ENCODE results near the gene KLF12. TPM values are rescaled to one million over a fixed set of nuclear protein-coding genes. Genes with fewer than 3 reads are reported as not detected.

Gene KLF12
- polyA plus RNA-seq, 4 donors: 0.45 to 2.8 (median 0.78) TPM

GRCh38 chr13:74103970-74104555, 30.1 kb downstream of the KLF12 start:
- DNase-seq: peak in 1 of 2 donors; percentile 10
- Histone ChIP-seq H3K27me3 (ENCODE audit: control insufficient read depth in 3 of 3, insufficient read depth in 3 of 3, low read length in 3 of 3) (no peaks in the 10 kb centered on the region), H3K9me3 (ENCODE audit: control insufficient read depth in 2 of 2, insufficient read depth in 1 of 2, low read depth in 1 of 2, low read length in 1 of 2) (peaks cover 0 to 7% of the 10 kb centered on the region in 2 donors), H3K27ac (ENCODE audit: low read depth in 1 of 3, low read length in 2 of 3) (no peak overlapping the region), H3K36me3 (ENCODE audit: control insufficient read depth in 3 of 3, insufficient read depth in 2 of 3, low read depth in 1 of 3, low read length in 3 of 3) (no peaks in the 10 kb centered on the region), H3K4me3 (ENCODE audit: low read depth in 1 of 3, low read length in 3 of 3) (no peak overlapping the region), H3K4me1 (ENCODE audit: control insufficient read depth in 3 of 3, insufficient read depth in 2 of 3, low read depth in 1 of 3, low read length in 2 of 3) (no peaks in the 10 kb centered on the region)
- no peak for FAIRE-seq
- 6 to 52% (median 35%) methylated on average over 3 of the region's 3 CpGs for WGBS, 3 donors

GRCh38 chr13:74103196-74103595, 31.0 kb downstream of the KLF12 start:
- no peak for DNase-seq
- Histone ChIP-seq H3K27ac (ENCODE audit: low read depth in 1 of 3, low read length in 2 of 3) (no peak overlapping the region), H3K4me3 (ENCODE audit: low read depth in 1 of 3, low read length in 3 of 3) (no peak overlapping the region), H3K36me3 (ENCODE audit: control insufficient read depth in 3 of 3, insufficient read depth in 2 of 3, low read depth in 1 of 3, low read length in 3 of 3) (no peaks in the 10 kb centered on the region), H3K4me1 (ENCODE audit: control insufficient read depth in 3 of 3, insufficient read depth in 2 of 3, low read depth in 1 of 3, low read length in 2 of 3) (no peaks in the 10 kb centered on the region), H3K27me3 (ENCODE audit: control insufficient read depth in 3 of 3, insufficient read depth in 3 of 3, low read length in 3 of 3) (no peaks in the 10 kb centered on the region), H3K9me3 (ENCODE audit: control insufficient read depth in 2 of 2, insufficient read depth in 1 of 2, low read depth in 1 of 2, low read length in 1 of 2) (peaks cover 0 to 7% of the 10 kb centered on the region in 2 donors)
- 85 to 94% (median 92%) methylated on average over 6 of the region's 6 CpGs for WGBS, 3 donors
- FAIRE-seq: no peak

GRCh38 chr13:74102691-74103090, 31.5 kb downstream of the KLF12 start:
- H3K27ac ChIP-seq (ENCODE audit: low read depth in 1 of 3, low read length in 2 of 3): no peak overlapping the region
- H3K4me1 ChIP-seq (ENCODE audit: control insufficient read depth in 3 of 3, insufficient read depth in 2 of 3, low read depth in 1 of 3, low read length in 2 of 3): no peaks in the 10 kb centered on the region
- H3K27me3 ChIP-seq (ENCODE audit: control insufficient read depth in 3 of 3, insufficient read depth in 3 of 3, low read length in 3 of 3): no peaks in the 10 kb centered on the region
- 86 to 96% (median 93%) methylated on average over 1 of the region's 1 CpG for WGBS, 3 donors
- peaks cover 0 to 7% of the 10 kb centered on the region in 2 donors for H3K9me3 ChIP-seq (ENCODE audit: control insufficient read depth in 2 of 2, insufficient read depth in 1 of 2, low read depth in 1 of 2, low read length in 1 of 2)
- DNase-seq: no peak
- no peaks in the 10 kb centered on the region for H3K36me3 ChIP-seq (ENCODE audit: control insufficient read depth in 3 of 3, insufficient read depth in 2 of 3, low read depth in 1 of 3, low read length in 3 of 3)
- H3K4me3 ChIP-seq (ENCODE audit: low read depth in 1 of 3, low read length in 3 of 3): no peak overlapping the region
- no peak for FAIRE-seq

GRCh38 chr13:74101436-74101835, 32.8 kb downstream of the KLF12 start:
- H3K9me3 ChIP-seq (ENCODE audit: control insufficient read depth in 2 of 2, insufficient read depth in 1 of 2, low read depth in 1 of 2, low read length in 1 of 2): peaks cover 0 to 7% of the 10 kb centered on the region in 2 donors
- H3K4me1 ChIP-seq (ENCODE audit: control insufficient read depth in 3 of 3, insufficient read depth in 2 of 3, low read depth in 1 of 3, low read length in 2 of 3): no peaks in the 10 kb centered on the region
- no peak for DNase-seq
- FAIRE-seq: no peak
- no peaks in the 10 kb centered on the region for H3K27me3 ChIP-seq (ENCODE audit: control insufficient read depth in 3 of 3, insufficient read depth in 3 of 3, low read length in 3 of 3)
- WGBS, 3 donors: 73 to 94% (median 88%) methylated on average over 1 of the region's 1 CpG
- no peaks in the 10 kb centered on the region for H3K36me3 ChIP-seq (ENCODE audit: control insufficient read depth in 3 of 3, insufficient read depth in 2 of 3, low read depth in 1 of 3, low read length in 3 of 3)
- no peak overlapping the region for H3K4me3 ChIP-seq (ENCODE audit: low read depth in 1 of 3, low read length in 3 of 3)
- H3K27ac ChIP-seq (ENCODE audit: low read depth in 1 of 3, low read length in 2 of 3): no peak overlapping the region

GRCh38 chr13:74098077-74098476, 36.1 kb downstream of the KLF12 start:
- no peak for DNase-seq
- no peak overlapping the region for H3K27ac ChIP-seq (ENCODE audit: low read depth in 1 of 3, low read length in 2 of 3)
- WGBS, 3 donors: 56 to 92% (median 81%) methylated on average over 1 of the region's 1 CpG
- FAIRE-seq: no peak
- H3K27me3 ChIP-seq (ENCODE audit: control insufficient read depth in 3 of 3, insufficient read depth in 3 of 3, low read length in 3 of 3): no peaks in the 10 kb centered on the region
- H3K4me1 ChIP-seq (ENCODE audit: control insufficient read depth in 3 of 3, insufficient read depth in 2 of 3, low read depth in 1 of 3, low read length in 2 of 3): no peaks in the 10 kb centered on the region
- H3K36me3 ChIP-seq (ENCODE audit: control insufficient read depth in 3 of 3, insufficient read depth in 2 of 3, low read depth in 1 of 3, low read length in 3 of 3): no peaks in the 10 kb centered on the region
- peaks cover 0 to 7% of the 10 kb centered on the region in 2 donors for H3K9me3 ChIP-seq (ENCODE audit: control insufficient read depth in 2 of 2, insufficient read depth in 1 of 2, low read depth in 1 of 2, low read length in 1 of 2)
- H3K4me3 ChIP-seq (ENCODE audit: low read depth in 1 of 3, low read length in 3 of 3): no peak overlapping the region

- no peak overlapping the region for H3K27ac ChIP-seq (ENCODE audit: low read depth in 1 of 3, low read length in 2 of 3)
- no peaks in the 10 kb centered on the region for H3K4me1 ChIP-seq (ENCODE audit: control insufficient read depth in 3 of 3, insufficient read depth in 2 of 3, low read depth in 1 of 3, low read length in 2 of 3)
- FAIRE-seq (no peak), DNase-seq (no peak)
- WGBS, 3 donors: 29 to 64% (median 55%) methylated on average over 1 of the region's 1 CpG
- no peaks in the 10 kb centered on the region for H3K27me3 ChIP-seq (ENCODE audit: control insufficient read depth in 3 of 3, insufficient read depth in 3 of 3, low read length in 3 of 3)
- no peak overlapping the region for H3K4me3 ChIP-seq (ENCODE audit: low read depth in 1 of 3, low read length in 3 of 3)
- peaks cover 0 to 7% of the 10 kb centered on the region in 2 donors for H3K9me3 ChIP-seq (ENCODE audit: control insufficient read depth in 2 of 2, insufficient read depth in 1 of 2, low read depth in 1 of 2, low read length in 1 of 2)
- no peaks in the 10 kb centered on the region for H3K36me3 ChIP-seq (ENCODE audit: control insufficient read depth in 3 of 3, insufficient read depth in 2 of 3, low read depth in 1 of 3, low read length in 3 of 3)
These were observed 37.1 kb downstream of the KLF12 start for GRCh38 chr13:74097116-74097515.

GRCh38 chr13:74093691-74094090, 40.5 kb downstream of the KLF12 start:
- H3K36me3 ChIP-seq (ENCODE audit: control insufficient read depth in 3 of 3, insufficient read depth in 2 of 3, low read depth in 1 of 3, low read length in 3 of 3): no peaks in the 10 kb centered on the region
- H3K4me3 ChIP-seq (ENCODE audit: low read depth in 1 of 3, low read length in 3 of 3): no peak overlapping the region
- no peaks in the 10 kb centered on the region for H3K9me3 ChIP-seq (ENCODE audit: control insufficient read depth in 2 of 2, insufficient read depth in 1 of 2, low read depth in 1 of 2, low read length in 1 of 2)
- no peak for FAIRE-seq
- no peak for DNase-seq
- no peaks in the 10 kb centered on the region for H3K4me1 ChIP-seq (ENCODE audit: control insufficient read depth in 3 of 3, insufficient read depth in 2 of 3, low read depth in 1 of 3, low read length in 2 of 3)
- H3K27ac ChIP-seq (ENCODE audit: low read depth in 1 of 3, low read length in 2 of 3): no peak overlapping the region
- H3K27me3 ChIP-seq (ENCODE audit: control insufficient read depth in 3 of 3, insufficient read depth in 3 of 3, low read length in 3 of 3): no peaks in the 10 kb centered on the region

- WGBS, 3 donors: 66 to 83% (median 77%) methylated on average over 3 of the region's 3 CpGs
- no peaks in the 10 kb centered on the region for H3K36me3 ChIP-seq (ENCODE audit: control insufficient read depth in 3 of 3, insufficient read depth in 2 of 3, low read depth in 1 of 3, low read length in 3 of 3)
- no peak overlapping the region for H3K4me3 ChIP-seq (ENCODE audit: low read depth in 1 of 3, low read length in 3 of 3)
- H3K9me3 ChIP-seq (ENCODE audit: control insufficient read depth in 2 of 2, insufficient read depth in 1 of 2, low read depth in 1 of 2, low read length in 1 of 2): no peaks in the 10 kb centered on the region
- no peaks in the 10 kb centered on the region for H3K4me1 ChIP-seq (ENCODE audit: control insufficient read depth in 3 of 3, insufficient read depth in 2 of 3, low read depth in 1 of 3, low read length in 2 of 3)
- FAIRE-seq: no peak
- DNase-seq: no peak
- no peak overlapping the region for H3K27ac ChIP-seq (ENCODE audit: low read depth in 1 of 3, low read length in 2 of 3)
- no peaks in the 10 kb centered on the region for H3K27me3 ChIP-seq (ENCODE audit: control insufficient read depth in 3 of 3, insufficient read depth in 3 of 3, low read length in 3 of 3)
These were observed 41.5 kb downstream of the KLF12 start for GRCh38 chr13:74092711-74093110.

All from small intestine (tissue), 7 donors.